GM12878 (cell line): ENCODE results near the gene BARD1. TPM values are rescaled to one million over a fixed set of nuclear protein-coding genes. Genes with fewer than 3 reads are reported as not detected.

Experiments used
- CHD4 ChIP-seq: fragments of 200-600 bp; sonication (generic); IDR thresholded peaks from 2 replicates; pipeline ENCODE4 v1.6.1; 2016; ENCODE audit warnings: mild to moderate bottlenecking
- EGR1 ChIP-seq, 2 experiments: IDR thresholded peaks; 1 replicate in 1 of 2; 2 replicates in 1 of 2; pipeline ENCODE4 v1.6.1; 2011 to 2012; ENCODE audit warnings: low read depth in 2 of 2, low read length in 2 of 2, borderline replicate concordance in 1 of 2, mild to moderate bottlenecking in 1 of 2, moderate library complexity in 1 of 2
- KLF5 ChIP-seq: fragments of 450-650 bp; IDR thresholded peaks from 2 replicates; pipeline ENCODE4 v1.6.1; 2014; ENCODE audit warnings: mild to moderate bottlenecking; ENCODE audit not compliant: partially characterized antibody
- NFYB ChIP-seq: IDR thresholded peaks from 2 replicates; pipeline ENCODE4 v1.6.1; 2011; ENCODE audit warnings: low read depth, mild to moderate bottlenecking, low read length, improper control_type of control experiment, moderate library complexity; ENCODE audit not compliant: insufficient read depth
- TARDBP ChIP-seq: IDR thresholded peaks from 2 replicates; pipeline ENCODE4 v1.6.1; 2016; ENCODE audit warnings: borderline replicate concordance
- TCF3 ChIP-seq: IDR thresholded peaks from 2 replicates; pipeline ENCODE4 v1.6.1; 2012; ENCODE audit warnings: low read depth, mild to moderate bottlenecking, low read length, borderline replicate concordance; ENCODE audit not compliant: insufficient read depth
- polyA plus RNA-seq, 11 experiments: library from polyadenylated mRNA; depleted of rRNA in 4 of 11; unstranded in 6 of 11; stranded (reverse) in 5 of 11; fragments of >200 nt; fragmentation: Nextera tagmentation in 4 of 11; fragmentation: Illumina TruSeq in 1 of 11; extraction: Ambion mirVana in 4 of 11; extraction: Trizol in 1 of 11; gene quantifications; 1 replicate in 1 of 11; 2 replicates in 10 of 11; pipeline versions ENCODE4 v1.2.1 to v1.2.3, GENCODE V29; 2011 to 2016; ENCODE audit warnings: inconsistent platforms in 2 of 11, missing spikeins in 2 of 11, low read depth in 1 of 11
- total RNA-seq, 4 experiments: library from RNA; depleted of rRNA in 3 of 4; stranded (reverse); fragments of >200 nt in 3 of 4; fragmentation: Illumina TruSeq in 1 of 4; extraction: Trizol in 1 of 4; gene quantifications; 2 replicates each; pipeline versions ENCODE4 v1.2.1 to v1.2.3, GENCODE V29; 2013 to 2021
- TF ChIP-seq, protein P1 (sequence below): IDR thresholded peaks from 2 replicates; pipeline ENCODE4 v1.6.1; 2012; ENCODE audit warnings: mild to moderate bottlenecking, low read depth, low read length
- TF ChIP-seq, protein P2 (sequence below): IDR thresholded peaks from 2 replicates; pipeline ENCODE4 v1.6.1; 2012; ENCODE audit warnings: low read depth, low read length, improper control_type of control experiment
- TF ChIP-seq, protein P3 (sequence below): IDR thresholded peaks from 2 replicates; pipeline ENCODE4 v1.6.1; 2012; ENCODE audit warnings: improper control_type of control experiment, low read depth, low read length; ENCODE audit not compliant: insufficient replicate concordance
- TF ChIP-seq, protein P4 (sequence below): fragments of 450-650 bp; IDR thresholded peaks from 2 replicates; pipeline ENCODE4 v1.6.1; 2018; ENCODE audit warnings: mild to moderate bottlenecking, low read depth, moderate library complexity; ENCODE audit not compliant: partially characterized antibody
- TF ChIP-seq, protein P5 (sequence below): IDR thresholded peaks from 2 replicates; pipeline ENCODE4 v1.6.1; 2012; ENCODE audit warnings: low read depth, low read length, improper control_type of control experiment
- TF ChIP-seq, protein P6 (sequence below): fragments of 450-650 bp; IDR thresholded peaks from 2 replicates; pipeline ENCODE4 v1.6.1; 2017; ENCODE audit warnings: antibody characterized with exemption, mild to moderate bottlenecking, moderate library complexity

The BARD1 gene
- total and polyA plus RNA-seq, 10 of the 15 experiments (the other 5 are each of a cell fraction or from before 2014, with no cell fraction given) = 15.3 to 45.7 (median 31.6) TPM

DNA sequence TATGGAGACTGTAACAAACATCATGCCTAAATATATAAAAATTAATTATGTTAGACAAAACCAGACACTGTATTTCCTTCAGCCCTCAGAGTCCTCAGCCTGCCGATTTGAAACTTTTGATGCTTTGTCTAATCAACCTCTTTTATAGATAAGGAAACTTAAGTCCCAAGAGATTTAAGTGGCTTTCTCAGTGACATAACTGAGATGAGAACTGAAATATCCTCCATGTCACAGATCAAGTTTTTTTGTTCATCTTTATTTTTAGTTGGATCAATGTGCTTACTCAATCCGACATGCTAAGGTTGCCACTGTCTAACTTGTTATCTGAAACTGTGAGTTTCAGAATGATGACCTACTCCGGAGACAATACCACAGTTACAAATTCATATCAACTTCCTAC is 72.3 kb downstream of the BARD1 start (continued):
- TF ChIP-seq, protein P1, sequence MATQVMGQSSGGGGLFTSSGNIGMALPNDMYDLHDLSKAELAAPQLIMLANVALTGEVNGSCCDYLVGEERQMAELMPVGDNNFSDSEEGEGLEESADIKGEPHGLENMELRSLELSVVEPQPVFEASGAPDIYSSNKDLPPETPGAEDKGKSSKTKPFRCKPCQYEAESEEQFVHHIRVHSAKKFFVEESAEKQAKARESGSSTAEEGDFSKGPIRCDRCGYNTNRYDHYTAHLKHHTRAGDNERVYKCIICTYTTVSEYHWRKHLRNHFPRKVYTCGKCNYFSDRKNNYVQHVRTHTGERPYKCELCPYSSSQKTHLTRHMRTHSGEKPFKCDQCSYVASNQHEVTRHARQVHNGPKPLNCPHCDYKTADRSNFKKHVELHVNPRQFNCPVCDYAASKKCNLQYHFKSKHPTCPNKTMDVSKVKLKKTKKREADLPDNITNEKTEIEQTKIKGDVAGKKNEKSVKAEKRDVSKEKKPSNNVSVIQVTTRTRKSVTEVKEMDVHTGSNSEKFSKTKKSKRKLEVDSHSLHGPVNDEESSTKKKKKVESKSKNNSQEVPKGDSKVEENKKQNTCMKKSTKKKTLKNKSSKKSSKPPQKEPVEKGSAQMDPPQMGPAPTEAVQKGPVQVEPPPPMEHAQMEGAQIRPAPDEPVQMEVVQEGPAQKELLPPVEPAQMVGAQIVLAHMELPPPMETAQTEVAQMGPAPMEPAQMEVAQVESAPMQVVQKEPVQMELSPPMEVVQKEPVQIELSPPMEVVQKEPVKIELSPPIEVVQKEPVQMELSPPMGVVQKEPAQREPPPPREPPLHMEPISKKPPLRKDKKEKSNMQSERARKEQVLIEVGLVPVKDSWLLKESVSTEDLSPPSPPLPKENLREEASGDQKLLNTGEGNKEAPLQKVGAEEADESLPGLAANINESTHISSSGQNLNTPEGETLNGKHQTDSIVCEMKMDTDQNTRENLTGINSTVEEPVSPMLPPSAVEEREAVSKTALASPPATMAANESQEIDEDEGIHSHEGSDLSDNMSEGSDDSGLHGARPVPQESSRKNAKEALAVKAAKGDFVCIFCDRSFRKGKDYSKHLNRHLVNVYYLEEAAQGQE = no peak
- TF ChIP-seq, protein P2, sequence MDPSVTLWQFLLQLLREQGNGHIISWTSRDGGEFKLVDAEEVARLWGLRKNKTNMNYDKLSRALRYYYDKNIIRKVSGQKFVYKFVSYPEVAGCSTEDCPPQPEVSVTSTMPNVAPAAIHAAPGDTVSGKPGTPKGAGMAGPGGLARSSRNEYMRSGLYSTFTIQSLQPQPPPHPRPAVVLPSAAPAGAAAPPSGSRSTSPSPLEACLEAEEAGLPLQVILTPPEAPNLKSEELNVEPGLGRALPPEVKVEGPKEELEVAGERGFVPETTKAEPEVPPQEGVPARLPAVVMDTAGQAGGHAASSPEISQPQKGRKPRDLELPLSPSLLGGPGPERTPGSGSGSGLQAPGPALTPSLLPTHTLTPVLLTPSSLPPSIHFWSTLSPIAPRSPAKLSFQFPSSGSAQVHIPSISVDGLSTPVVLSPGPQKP = no peak
- TF ChIP-seq EGR1 (IDR thresholded peaks at IDR 0.05; ENCODE audit: borderline replicate concordance in 1 of 2, low read depth in 2 of 2, low read length in 2 of 2) (no peak), CHD4 (no peak), KLF5 (no peak), TARDBP (no peak), NFYB (no peak), TCF3 (no peak)
- TF ChIP-seq, protein P3, sequence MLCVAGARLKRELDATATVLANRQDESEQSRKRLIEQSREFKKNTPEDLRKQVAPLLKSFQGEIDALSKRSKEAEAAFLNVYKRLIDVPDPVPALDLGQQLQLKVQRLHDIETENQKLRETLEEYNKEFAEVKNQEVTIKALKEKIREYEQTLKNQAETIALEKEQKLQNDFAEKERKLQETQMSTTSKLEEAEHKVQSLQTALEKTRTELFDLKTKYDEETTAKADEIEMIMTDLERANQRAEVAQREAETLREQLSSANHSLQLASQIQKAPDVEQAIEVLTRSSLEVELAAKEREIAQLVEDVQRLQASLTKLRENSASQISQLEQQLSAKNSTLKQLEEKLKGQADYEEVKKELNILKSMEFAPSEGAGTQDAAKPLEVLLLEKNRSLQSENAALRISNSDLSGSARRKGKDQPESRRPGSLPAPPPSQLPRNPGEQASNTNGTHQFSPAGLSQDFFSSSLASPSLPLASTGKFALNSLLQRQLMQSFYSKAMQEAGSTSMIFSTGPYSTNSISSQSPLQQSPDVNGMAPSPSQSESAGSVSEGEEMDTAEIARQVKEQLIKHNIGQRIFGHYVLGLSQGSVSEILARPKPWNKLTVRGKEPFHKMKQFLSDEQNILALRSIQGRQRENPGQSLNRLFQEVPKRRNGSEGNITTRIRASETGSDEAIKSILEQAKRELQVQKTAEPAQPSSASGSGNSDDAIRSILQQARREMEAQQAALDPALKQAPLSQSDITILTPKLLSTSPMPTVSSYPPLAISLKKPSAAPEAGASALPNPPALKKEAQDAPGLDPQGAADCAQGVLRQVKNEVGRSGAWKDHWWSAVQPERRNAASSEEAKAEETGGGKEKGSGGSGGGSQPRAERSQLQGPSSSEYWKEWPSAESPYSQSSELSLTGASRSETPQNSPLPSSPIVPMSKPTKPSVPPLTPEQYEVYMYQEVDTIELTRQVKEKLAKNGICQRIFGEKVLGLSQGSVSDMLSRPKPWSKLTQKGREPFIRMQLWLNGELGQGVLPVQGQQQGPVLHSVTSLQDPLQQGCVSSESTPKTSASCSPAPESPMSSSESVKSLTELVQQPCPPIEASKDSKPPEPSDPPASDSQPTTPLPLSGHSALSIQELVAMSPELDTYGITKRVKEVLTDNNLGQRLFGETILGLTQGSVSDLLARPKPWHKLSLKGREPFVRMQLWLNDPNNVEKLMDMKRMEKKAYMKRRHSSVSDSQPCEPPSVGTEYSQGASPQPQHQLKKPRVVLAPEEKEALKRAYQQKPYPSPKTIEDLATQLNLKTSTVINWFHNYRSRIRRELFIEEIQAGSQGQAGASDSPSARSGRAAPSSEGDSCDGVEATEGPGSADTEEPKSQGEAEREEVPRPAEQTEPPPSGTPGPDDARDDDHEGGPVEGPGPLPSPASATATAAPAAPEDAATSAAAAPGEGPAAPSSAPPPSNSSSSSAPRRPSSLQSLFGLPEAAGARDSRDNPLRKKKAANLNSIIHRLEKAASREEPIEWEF = peak; percentile 98
- TF ChIP-seq, protein P4, sequence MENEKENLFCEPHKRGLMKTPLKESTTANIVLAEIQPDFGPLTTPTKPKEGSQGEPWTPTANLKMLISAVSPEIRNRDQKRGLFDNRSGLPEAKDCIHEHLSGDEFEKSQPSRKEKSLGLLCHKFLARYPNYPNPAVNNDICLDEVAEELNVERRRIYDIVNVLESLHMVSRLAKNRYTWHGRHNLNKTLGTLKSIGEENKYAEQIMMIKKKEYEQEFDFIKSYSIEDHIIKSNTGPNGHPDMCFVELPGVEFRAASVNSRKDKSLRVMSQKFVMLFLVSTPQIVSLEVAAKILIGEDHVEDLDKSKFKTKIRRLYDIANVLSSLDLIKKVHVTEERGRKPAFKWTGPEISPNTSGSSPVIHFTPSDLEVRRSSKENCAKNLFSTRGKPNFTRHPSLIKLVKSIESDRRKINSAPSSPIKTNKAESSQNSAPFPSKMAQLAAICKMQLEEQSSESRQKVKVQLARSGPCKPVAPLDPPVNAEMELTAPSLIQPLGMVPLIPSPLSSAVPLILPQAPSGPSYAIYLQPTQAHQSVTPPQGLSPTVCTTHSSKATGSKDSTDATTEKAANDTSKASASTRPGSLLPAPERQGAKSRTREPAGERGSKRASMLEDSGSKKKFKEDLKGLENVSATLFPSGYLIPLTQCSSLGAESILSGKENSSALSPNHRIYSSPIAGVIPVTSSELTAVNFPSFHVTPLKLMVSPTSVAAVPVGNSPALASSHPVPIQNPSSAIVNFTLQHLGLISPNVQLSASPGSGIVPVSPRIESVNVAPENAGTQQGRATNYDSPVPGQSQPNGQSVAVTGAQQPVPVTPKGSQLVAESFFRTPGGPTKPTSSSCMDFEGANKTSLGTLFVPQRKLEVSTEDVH = no peak
- TF ChIP-seq, protein P5, sequence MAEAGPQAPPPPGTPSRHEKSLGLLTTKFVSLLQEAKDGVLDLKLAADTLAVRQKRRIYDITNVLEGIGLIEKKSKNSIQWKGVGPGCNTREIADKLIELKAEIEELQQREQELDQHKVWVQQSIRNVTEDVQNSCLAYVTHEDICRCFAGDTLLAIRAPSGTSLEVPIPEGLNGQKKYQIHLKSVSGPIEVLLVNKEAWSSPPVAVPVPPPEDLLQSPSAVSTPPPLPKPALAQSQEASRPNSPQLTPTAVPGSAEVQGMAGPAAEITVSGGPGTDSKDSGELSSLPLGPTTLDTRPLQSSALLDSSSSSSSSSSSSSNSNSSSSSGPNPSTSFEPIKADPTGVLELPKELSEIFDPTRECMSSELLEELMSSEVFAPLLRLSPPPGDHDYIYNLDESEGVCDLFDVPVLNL = no peak
- TF ChIP-seq, protein P6, sequence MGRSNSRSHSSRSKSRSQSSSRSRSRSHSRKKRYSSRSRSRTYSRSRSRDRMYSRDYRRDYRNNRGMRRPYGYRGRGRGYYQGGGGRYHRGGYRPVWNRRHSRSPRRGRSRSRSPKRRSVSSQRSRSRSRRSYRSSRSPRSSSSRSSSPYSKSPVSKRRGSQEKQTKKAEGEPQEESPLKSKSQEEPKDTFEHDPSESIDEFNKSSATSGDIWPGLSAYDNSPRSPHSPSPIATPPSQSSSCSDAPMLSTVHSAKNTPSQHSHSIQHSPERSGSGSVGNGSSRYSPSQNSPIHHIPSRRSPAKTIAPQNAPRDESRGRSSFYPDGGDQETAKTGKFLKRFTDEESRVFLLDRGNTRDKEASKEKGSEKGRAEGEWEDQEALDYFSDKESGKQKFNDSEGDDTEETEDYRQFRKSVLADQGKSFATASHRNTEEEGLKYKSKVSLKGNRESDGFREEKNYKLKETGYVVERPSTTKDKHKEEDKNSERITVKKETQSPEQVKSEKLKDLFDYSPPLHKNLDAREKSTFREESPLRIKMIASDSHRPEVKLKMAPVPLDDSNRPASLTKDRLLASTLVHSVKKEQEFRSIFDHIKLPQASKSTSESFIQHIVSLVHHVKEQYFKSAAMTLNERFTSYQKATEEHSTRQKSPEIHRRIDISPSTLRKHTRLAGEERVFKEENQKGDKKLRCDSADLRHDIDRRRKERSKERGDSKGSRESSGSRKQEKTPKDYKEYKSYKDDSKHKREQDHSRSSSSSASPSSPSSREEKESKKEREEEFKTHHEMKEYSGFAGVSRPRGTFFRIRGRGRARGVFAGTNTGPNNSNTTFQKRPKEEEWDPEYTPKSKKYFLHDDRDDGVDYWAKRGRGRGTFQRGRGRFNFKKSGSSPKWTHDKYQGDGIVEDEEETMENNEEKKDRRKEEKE = no peak
